Liver (tissue), 3 donors: ENCODE results near the gene YPEL4.

ENCODE experiments used
- ATF3 ChIP-seq: IDR thresholded peaks from 2 replicates; pipeline ENCODE4 v1.6.1; 2016; ENCODE audit warnings: antibody characterized with exemption
- CTCF ChIP-seq: fragments of 150-350 bp; IDR thresholded peaks from 2 replicates; pipeline ENCODE4 v1.5.1; 2017; ENCODE audit warnings: improper control_type of control experiment, low read depth, low read length; ENCODE audit not compliant: missing input control
- FOXA1 ChIP-seq: IDR thresholded peaks from 2 replicates; pipeline ENCODE4 v1.6.1; 2016; ENCODE audit warnings: antibody characterized with exemption
- GABPA ChIP-seq, 2 donors: IDR thresholded peaks in 1 of 2; conservative IDR thresholded peaks in 1 of 2; 2 replicates each; pipeline ENCODE4 v1.6.1; 2016; ENCODE audit warnings: antibody characterized with exemption in 2 of 2, mild to moderate bottlenecking in 1 of 2, moderate library complexity in 1 of 2
- MAX ChIP-seq: IDR thresholded peaks from 2 replicates; pipeline ENCODE4 v1.6.1; 2016; ENCODE audit warnings: antibody characterized with exemption
- NR2F2 ChIP-seq: IDR thresholded peaks from 2 replicates; pipeline ENCODE4 v1.6.1; 2016; ENCODE audit warnings: antibody characterized with exemption
- RAD21 ChIP-seq, 2 donors: IDR thresholded peaks; 2 replicates each; pipeline ENCODE4 v1.6.1; 2016; ENCODE audit warnings: antibody characterized with exemption in 2 of 2, mild to moderate bottlenecking in 2 of 2
- REST ChIP-seq: IDR thresholded peaks from 2 replicates; pipeline ENCODE4 v1.6.1; 2016; ENCODE audit warnings: antibody characterized with exemption, mild to moderate bottlenecking
- RXRA ChIP-seq, 2 donors: IDR thresholded peaks; 2 replicates each; pipeline ENCODE4 v1.6.1; 2017 to 2018; ENCODE audit warnings: antibody characterized with exemption in 2 of 2, mild to moderate bottlenecking in 1 of 2
- SP1 ChIP-seq: IDR thresholded peaks from 2 replicates; pipeline ENCODE4 v1.6.1; 2018; ENCODE audit warnings: antibody characterized with exemption, mild to moderate bottlenecking
- TAF1 ChIP-seq: conservative IDR thresholded peaks from 2 replicates; pipeline ENCODE4 v1.6.1; 2016; ENCODE audit warnings: antibody characterized with exemption, mild to moderate bottlenecking
- YY1 ChIP-seq: IDR thresholded peaks from 2 replicates; pipeline ENCODE4 v1.6.1; 2016; ENCODE audit warnings: antibody characterized with exemption, mild to moderate bottlenecking
- donor health status: healthy.
- donor health status: healthy.

- no peak for TF ChIP-seq YY1
- TF ChIP-seq CTCF: peak; percentile 20
- TF ChIP-seq REST: no peak
- TF ChIP-seq RAD21 (IDR thresholded peaks at IDR 0.05): peak; percentile 17 to 59
- TF ChIP-seq MAX: no peak
- no peak for TF ChIP-seq SP1
- no peak for TF ChIP-seq TAF1
- no peak for TF ChIP-seq RXRA (IDR thresholded peaks at IDR 0.05)
- TF ChIP-seq GABPA (IDR thresholded peaks at IDR 0.05 in 1 of 2, conservative IDR thresholded peaks at IDR 0.05 in 1 of 2): no peak
- TF ChIP-seq NR2F2: no peak
- TF ChIP-seq ATF3: no peak
- TF ChIP-seq FOXA1: no peak
Measured at GRCh38 chr11:57619331-57619730, 30.4 kb downstream of the YPEL4 start.
